Uterus (tissue), 4 donors: ENCODE results near the gene RDH8. TPM values are rescaled to one million over a fixed set of nuclear protein-coding genes. Genes with fewer than 3 reads are reported as not detected.

Source experiments
- DNase-seq, 2 donors: peaks; one replicate each; pipeline ENCODE4 v3.0.0-alpha.2; 2019 to 2020
- H3K27ac ChIP-seq, 2 donors: fragments of 200-600 bp; sonication (generic); 1 replicate in 1 of 2; 2 replicates in 1 of 2; pipeline ENCODE4 v1.5.1; 2016 to 2018
- H3K27me3 ChIP-seq, 2 donors: fragments of 200-600 bp; sonication (generic); one replicate each; pipeline ENCODE4 v1.5.1; 2018 to 2019; ENCODE audit warnings: control low read depth in 1 of 2
- H3K36me3 ChIP-seq, 2 donors: fragments of 200-600 bp; sonication (generic); one replicate each; pipeline ENCODE4 v1.5.1; 2019; ENCODE audit warnings: control low read depth in 1 of 2
- H3K4me1 ChIP-seq, 2 donors: fragments of 200-600 bp; sonication (generic); one replicate each; pipeline ENCODE4 v1.5.1; 2018 to 2019; ENCODE audit warnings: control low read depth in 1 of 2
- H3K4me3 ChIP-seq, 2 donors: fragments of 200-600 bp; sonication (generic); 1 replicate in 1 of 2; 2 replicates in 1 of 2; pipeline ENCODE4 v1.5.1; 2018 to 2019; ENCODE audit warnings: mild to moderate bottlenecking in 1 of 2
- H3K9me3 ChIP-seq, 2 donors: fragments of 200-600 bp; sonication (generic); one replicate each; pipeline ENCODE4 v1.5.1; 2019; ENCODE audit warnings: control low read depth in 1 of 2
- POLR2A ChIP-seq, 2 donors: fragments of 450-650 bp; IDR thresholded peaks; one replicate each; pipeline ENCODE4 v1.6.1; 2016; ENCODE audit warnings: antibody characterized with exemption in 2 of 2, mild to moderate bottlenecking in 1 of 2, moderate library complexity in 1 of 2
- intact Hi-C: fragments of 100-400 bp; cut with DNase I; formaldehyde crosslinking; loops from one replicate; pipeline ENCODE4 v1.15.1; 2023; ENCODE audit warnings: low total_unique reads
- total RNA-seq, 4 donors: library from RNA; depleted of rRNA in 3 of 4; stranded (reverse); fragments of >200 nt in 3 of 4; gene quantifications; one replicate each; pipeline versions ENCODE4 v1.1.0 to v1.2.4, GENCODE V29; 2014 to 2023
- TF ChIP-seq, protein P1 (sequence below), 4 experiments: fragments of 200-600 bp in 2 of 4; fragments of 450-650 bp in 2 of 4; sonication (generic) in 2 of 4; IDR thresholded peaks; one replicate each; pipeline ENCODE4 v1.5.1; 2016 to 2019; ENCODE audit warnings: antibody characterized with exemption in 4 of 4, mild to moderate bottlenecking in 2 of 4, moderate library complexity in 1 of 4
- donor health status: DM: yes; HTN: yes; CAD: no.

Gene RDH8
- total RNA-seq, 4 donors from 2014 or later, result not detected

DNA sequence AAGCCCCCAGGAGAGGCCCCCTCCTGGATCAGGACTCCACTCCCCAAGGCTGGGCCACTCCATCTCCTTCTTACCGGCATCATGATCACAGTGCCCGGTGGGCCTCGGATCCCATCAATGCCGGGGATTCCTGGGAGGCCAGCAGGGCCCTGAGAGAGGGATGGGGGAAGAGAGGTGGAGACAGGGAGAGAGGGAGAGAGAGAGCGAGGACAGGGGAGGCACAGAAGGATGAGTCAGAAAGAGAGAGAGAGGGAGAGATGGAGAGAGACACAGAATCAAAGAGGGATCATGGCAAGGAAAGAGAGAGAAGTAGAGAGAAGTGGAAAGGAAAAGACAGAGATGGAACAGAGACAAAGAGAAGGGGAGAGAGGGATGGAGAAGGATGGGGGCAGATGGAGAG lies 16.7 kb upstream of the RDH8 start:
- Histone ChIP-seq H3K4me1 (no peaks in the 10 kb centered on the region), H3K27ac (no peak overlapping the region), H3K27me3 (no peaks in the 10 kb centered on the region), H3K9me3 (no peaks in the 10 kb centered on the region), H3K4me3 (no peak overlapping the region), H3K36me3 (no peaks in the 10 kb centered on the region)
- no peak for DNase-seq
- TF ChIP-seq POLR2A (IDR thresholded peaks at IDR 0.05), result no peak
- TF ChIP-seq, protein P1, sequence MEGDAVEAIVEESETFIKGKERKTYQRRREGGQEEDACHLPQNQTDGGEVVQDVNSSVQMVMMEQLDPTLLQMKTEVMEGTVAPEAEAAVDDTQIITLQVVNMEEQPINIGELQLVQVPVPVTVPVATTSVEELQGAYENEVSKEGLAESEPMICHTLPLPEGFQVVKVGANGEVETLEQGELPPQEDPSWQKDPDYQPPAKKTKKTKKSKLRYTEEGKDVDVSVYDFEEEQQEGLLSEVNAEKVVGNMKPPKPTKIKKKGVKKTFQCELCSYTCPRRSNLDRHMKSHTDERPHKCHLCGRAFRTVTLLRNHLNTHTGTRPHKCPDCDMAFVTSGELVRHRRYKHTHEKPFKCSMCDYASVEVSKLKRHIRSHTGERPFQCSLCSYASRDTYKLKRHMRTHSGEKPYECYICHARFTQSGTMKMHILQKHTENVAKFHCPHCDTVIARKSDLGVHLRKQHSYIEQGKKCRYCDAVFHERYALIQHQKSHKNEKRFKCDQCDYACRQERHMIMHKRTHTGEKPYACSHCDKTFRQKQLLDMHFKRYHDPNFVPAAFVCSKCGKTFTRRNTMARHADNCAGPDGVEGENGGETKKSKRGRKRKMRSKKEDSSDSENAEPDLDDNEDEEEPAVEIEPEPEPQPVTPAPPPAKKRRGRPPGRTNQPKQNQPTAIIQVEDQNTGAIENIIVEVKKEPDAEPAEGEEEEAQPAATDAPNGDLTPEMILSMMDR (IDR thresholded peaks at IDR 0.05), result no peak
- intact Hi-C loops, result no loop called here

GRCh38 chr19:10000171-10000826 lies 13.0 kb upstream of the RDH8 start:
- intact Hi-C loops, result no loop called here
- Histone ChIP-seq H3K27me3 (no peaks in the 10 kb centered on the region), H3K4me3 (no peak overlapping the region), H3K27ac (no peak overlapping the region), H3K9me3 (no peaks in the 10 kb centered on the region), H3K4me1 (no peaks in the 10 kb centered on the region), H3K36me3 (no peaks in the 10 kb centered on the region)
- TF ChIP-seq, protein P1 (IDR thresholded peaks at IDR 0.05), result peak; percentile 55 to 73 (median 64)
- no peak for TF ChIP-seq POLR2A (IDR thresholded peaks at IDR 0.05)
- DNase-seq, result peak; percentile 70 to 76

DNA sequence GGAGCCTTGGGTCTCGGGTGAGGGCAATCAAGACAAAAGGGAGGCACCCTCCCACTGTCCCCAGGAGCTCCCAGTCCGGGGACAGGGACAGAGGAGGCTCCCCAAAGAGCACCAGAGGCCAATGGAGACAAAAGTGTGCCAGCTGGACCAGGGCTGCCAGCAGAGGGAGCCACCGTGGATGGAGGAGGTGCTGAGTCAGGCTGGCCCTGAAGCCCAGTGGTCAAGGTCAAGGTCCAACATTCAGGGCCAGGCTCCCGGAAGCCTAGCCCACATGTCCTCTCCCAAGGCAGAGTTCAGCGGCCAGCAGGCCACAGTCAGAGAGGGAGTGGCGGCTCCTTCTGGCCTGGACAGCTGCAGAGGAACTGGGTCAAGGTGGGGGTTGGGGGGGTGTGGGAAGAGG lies 11.4 kb upstream of the RDH8 start:
- no peak for DNase-seq
- Histone ChIP-seq H3K9me3 (no peaks in the 10 kb centered on the region), H3K4me1 (no peaks in the 10 kb centered on the region), H3K27ac (no peak overlapping the region), H3K4me3 (no peak overlapping the region), H3K36me3 (no peaks in the 10 kb centered on the region), H3K27me3 (no peaks in the 10 kb centered on the region)
- intact Hi-C loops, result no loop called here
- TF ChIP-seq, protein P1 (IDR thresholded peaks at IDR 0.05), result no peak
- no peak for TF ChIP-seq POLR2A (IDR thresholded peaks at IDR 0.05)

DNA sequence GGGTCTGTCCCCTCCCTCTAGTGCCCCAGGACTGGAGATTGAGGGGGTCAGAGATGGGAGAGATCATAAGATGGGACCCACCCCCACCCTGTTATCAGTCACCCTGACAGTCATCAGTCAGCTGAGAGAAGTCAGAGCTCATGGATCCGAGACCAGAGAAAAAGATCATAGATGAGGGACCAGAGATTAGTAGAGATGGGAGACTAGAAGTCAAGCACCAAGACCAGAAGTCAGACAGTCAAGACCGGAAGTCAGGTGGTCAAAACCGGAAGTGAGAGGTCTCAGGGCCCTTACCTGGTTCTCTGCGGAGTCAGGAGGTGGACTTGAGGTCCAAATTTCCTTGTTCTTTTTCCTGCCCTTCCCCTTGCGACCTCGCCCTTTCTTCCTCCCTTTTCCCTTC lies 10.0 kb upstream of the RDH8 start:
- H3K36me3 ChIP-seq, result no peaks in the 10 kb centered on the region
- H3K4me3 ChIP-seq, result no peak overlapping the region
- TF ChIP-seq, protein P1 (IDR thresholded peaks at IDR 0.05), result no peak
- TF ChIP-seq POLR2A (IDR thresholded peaks at IDR 0.05), result no peak
- no peaks in the 10 kb centered on the region for H3K4me1 ChIP-seq
- H3K27me3 ChIP-seq, result no peaks in the 10 kb centered on the region
- H3K9me3 ChIP-seq, result no peaks in the 10 kb centered on the region
- no peak overlapping the region for H3K27ac ChIP-seq
- no peak for DNase-seq
- intact Hi-C loops, result no loop called here

- Histone ChIP-seq H3K4me1 (no peaks in the 10 kb centered on the region), H3K36me3 (no peaks in the 10 kb centered on the region), H3K4me3 (no peak overlapping the region), H3K9me3 (no peaks in the 10 kb centered on the region), H3K27ac (peak overlapping the region in 1 of 2 donors; percentile 88), H3K27me3 (no peaks in the 10 kb centered on the region)
- intact Hi-C loops, result no loop called here
- TF ChIP-seq POLR2A (IDR thresholded peaks at IDR 0.05), result no peak
- TF ChIP-seq, protein P1 (IDR thresholded peaks at IDR 0.05), result no peak
- DNase-seq, result no peak
Observed at GRCh38 chr19:10004617-10005016, 8.7 kb upstream of the RDH8 start.
